HG02885 (cell line): ENCODE data around the gene NHERF2.

ENCODE experiments used
- ATAC-seq: cut with Tn5 transposase; IDR thresholded peaks from one replicate; pipeline ENCODE4 v1.9.1; 2021; ENCODE audit warnings: mild to moderate bottlenecking; ENCODE audit not compliant: unreplicated experiment, poor library complexity

NHERF2 gene

DNA sequence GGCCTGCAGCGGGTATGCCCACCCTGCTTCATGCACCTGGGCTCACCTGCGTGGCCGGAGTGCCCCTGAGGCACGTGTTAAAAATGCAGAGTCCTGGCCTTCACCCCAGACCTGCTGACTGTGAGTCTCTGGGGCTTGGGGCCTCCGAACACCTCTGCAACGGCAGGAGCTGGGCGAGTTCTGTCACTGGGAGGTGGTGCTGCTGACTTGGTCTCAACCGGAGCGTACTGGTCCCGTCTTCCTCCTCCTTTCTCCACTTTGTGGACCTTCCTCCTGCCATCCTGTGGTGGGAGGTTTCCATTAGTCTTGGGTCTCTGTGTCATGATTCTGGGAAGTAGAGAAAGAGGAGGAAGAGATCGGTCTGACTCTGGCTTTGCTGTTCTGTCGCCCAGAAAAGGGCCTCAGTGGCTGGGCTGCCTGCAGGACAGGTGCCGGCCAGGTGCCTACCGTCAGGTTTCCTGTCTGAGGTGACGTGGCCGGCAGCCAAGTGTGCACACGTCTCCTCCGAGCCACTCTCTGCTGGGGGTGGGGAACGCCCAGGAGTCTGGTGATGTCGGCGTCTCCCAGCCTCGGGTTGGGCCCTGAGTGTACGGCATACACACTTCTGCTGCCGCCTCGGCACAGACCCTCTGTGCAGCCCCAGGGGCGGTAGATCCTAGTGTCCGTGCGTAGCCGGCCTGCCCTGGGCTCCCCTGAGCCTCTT, 28.0 kb downstream of the NHERF2 start:
- no peak for ATAC-seq

DNA sequence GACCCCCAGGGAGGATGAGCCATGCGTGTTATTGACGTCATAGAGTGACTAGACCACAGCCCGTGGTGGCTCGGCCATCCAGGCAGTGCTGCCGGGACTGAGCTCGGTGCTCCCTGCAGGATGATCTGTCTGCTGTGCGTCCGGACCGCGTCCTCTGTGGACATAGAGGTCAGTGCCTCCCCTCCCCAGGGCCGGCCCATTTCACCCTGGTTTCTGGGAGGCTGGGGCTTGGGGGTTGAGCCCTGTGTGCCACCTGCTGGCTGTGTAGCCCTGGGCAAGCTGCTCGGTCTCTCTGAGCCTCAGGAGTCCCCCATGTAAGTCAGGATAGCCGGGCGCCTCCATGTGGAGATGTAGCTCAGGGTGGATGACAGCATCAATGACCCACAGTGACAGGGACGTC, 29.4 kb downstream of the NHERF2 start:
- no peak for ATAC-seq

DNA sequence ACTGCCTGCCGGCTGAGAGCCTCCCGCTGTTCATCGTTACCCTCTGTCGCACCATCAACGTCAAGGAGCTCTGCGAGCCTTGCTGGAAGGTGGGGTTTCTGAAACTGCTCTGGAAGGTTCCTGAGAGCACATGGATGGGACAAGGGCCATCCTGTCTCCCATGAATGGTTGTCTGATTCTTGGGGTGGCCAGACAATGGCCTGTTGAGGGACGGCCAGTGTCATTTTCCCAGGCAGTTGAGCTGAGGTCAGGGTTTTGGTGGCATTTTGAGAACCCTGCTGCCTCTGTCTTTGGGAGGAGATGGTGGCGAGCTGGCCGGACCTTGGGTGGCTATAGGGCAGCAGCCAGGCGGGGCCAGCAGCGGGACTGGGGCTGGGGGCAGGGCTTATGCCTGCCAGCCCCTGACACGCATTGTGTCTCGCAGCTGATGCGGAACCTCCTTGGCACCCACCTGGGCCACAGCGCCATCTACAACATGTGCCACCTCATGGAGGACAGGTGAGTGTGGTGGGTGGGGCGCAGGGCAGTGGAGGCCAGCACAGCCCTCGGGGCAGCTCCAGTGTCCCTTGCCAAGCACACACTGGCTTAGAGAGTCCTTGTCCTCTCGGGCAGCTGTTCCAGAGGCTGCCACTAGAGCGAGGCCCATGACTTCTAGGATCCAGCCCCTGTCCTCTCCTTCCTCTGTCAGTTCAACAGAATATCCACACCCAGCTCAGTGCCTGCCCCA, 30.1 kb downstream of the NHERF2 start:
- no peak for ATAC-seq

DNA sequence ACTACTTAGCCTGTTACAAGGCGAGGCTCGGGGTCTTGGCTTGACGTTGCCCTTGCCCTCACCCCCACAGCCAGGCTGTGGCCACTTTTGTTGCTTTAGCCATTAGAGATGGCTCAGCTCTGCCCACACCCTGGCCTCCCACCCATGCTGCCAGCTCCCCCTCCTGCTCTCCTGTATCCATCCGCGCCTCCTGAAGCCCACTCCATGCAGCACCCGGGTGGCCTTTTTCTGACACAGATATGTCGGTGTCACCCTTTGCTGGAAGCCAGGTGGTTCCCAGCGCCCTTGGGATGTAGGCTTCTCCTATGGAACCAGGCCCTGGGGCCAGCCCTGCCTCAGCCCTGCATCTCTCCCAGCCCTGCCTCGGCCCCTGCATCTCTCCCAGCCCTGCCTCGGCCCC, 30.7 kb downstream of the NHERF2 start:
- ATAC-seq = no peak

DNA sequence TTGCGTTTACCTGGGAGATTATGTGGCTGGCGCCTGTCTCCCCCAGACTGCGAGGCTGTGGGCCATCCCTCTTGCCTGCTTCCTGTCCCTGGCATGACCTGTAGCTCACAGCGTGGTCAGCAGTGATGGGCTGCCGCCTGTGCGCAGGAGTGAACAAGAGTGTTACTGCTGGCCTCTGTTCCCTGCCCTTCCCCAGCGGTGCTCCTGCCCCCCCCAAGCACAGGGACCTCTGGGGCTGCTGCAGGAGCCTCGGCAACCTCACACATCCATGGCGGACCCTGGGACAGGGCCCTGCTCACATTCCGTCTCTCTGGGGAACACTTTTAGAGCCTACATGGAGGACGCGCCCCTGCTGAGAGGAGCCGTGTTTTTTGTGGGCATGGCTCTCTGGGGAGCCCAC, 31.7 kb downstream of the NHERF2 start:
- no peak for ATAC-seq

DNA sequence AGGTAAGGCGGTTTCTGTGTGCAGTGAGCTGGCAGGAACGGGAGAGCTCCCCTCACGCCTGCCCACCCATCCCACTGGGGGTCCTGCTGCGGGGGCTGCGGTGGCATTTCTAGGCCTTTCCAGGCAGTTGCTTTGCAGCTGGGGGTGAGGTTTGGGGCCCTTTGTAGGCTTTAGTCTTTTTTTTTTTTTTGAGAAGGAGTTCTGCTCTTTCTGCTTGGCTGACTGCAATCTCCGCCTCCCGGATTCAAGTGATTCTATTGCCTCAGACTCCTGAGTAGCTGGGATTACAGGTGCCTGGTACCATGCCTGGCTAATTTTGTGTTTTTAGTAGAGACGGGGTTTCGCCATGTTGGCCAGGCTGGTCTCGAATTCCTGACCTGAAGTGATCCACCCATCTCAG, 32.2 kb downstream of the NHERF2 start:
- ATAC-seq = no peak

DNA sequence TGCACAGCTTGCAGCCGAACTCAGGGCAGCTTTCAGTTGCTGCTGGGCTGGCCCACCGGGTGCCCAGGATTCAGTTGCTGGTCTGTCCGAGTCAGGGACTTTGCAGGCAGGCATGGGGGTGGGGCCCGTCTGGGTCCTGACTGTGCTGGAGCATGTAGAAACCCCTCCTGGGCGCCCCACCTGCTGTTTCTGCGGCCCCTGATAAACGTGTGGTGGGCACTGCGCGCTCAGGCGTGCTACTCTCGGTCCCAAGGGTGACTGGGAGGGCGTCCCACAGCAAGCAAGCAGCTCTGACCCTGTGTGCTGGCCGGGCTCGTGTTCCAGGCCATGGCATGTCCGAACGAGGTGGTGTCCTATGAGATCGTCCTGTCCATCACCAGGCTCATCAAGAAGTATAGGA, 33.6 kb downstream of the NHERF2 start:
- no peak for ATAC-seq

DNA sequence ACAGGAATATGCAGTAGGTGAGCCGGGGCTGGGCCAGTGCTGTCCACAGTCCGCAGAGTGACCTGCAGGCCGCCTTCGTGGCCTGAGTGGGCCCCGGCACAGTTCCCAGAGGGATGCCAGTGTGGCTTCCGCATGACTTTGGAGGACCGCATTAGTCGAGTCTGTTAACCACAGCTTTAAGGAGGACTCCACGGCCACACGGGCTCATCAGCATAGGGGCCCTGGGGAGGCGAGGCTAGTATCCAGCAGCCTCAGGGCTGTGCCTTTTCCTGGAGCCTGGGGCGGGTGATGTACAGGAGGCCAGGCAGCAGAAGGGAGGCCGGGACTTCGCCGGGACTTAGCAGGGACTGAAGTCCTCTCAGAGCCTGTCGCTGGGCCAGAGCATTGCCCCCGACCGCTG, 34.3 kb downstream of the NHERF2 start:
- ATAC-seq = no peak

DNA sequence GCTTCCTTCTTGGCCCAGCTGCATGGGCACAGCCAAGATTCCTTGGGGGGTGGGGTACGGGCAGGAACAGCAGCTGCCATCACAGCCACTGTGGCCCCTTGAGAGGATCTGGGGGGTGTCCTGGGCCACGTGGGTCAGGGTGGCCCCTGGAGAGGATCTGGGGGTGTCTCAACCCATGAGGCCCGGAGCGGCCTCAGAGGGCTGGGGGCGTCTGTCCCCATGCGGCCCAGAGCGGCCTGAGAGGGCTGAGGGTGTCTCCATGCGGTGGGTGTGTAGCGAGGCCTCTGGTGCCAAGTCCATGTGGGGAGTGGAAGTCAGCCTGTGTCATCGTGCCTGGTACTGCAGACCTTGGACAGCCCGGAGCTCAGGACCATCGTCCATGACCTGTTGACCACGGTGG, 34.8 kb downstream of the NHERF2 start:
- ATAC-seq = no peak

DNA sequence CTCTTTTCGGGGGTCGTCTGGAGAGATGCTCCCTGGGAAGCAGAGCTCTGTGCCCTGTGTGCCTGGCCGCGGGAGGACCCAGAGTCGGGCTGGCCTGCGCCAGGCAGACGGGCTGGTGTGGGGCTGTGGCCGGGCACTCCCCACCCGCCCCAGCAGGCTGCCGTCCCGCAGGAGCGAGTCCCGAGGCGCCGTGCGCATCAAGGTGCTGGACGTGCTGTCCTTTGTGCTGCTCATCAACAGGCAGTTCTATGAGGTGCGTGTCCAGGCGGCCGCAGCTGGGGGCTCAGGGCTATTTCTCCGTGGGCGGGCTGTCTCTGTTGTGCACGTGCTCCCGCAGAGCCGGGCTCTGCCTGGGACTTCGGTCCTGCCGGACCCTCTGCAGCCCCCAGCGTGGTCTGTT, 36.1 kb downstream of the NHERF2 start:
- ATAC-seq = no peak

DNA sequence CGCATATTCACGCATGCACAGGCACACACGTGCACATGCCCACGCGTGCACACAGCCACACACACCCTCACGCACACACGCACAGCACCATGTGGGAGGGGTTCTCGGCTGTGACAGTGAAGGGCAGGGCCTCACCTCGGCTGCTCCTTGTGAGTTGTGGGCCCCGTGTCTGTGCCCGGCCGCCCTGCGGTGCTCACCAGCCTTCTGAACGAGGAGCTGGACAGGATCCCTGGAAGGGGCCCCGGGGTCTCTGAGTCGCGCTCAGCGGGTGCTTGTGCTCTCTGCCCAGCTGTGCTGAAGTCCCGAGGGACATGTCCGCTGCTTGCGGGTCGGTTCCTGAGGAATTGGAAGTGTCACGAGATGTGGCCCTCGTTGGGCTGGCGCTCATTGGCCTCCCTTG, 37.2 kb downstream of the NHERF2 start:
- no peak for ATAC-seq

DNA sequence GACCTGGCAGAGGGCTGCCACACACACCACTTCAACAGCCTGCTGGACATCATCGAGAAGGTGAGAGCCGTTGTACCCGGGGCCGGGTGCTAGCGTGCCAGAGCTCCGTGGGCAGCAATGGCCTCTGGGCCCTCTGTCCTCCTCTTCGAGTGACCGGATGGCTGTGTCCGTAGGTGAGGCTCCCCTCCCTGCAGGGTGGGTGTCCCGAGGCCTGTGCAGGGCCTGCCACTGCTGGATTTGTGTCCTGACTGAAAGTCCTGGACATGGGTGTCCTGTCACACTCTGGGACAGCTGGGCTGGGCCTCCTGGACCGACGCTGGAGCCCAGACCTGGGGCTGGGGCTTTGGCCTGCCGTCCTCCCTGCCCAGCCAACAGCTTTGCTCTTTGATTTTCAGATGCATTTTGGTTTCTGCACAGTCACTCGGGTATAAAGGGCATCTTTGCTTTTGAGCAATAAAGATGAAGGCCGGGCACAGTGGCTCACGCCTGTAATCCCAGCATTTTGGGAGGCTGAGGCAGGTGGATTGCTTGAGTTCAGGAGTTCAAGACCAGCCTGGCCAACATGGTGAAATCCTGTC, 37.8 kb downstream of the NHERF2 start:
- ATAC-seq = no peak

DNA sequence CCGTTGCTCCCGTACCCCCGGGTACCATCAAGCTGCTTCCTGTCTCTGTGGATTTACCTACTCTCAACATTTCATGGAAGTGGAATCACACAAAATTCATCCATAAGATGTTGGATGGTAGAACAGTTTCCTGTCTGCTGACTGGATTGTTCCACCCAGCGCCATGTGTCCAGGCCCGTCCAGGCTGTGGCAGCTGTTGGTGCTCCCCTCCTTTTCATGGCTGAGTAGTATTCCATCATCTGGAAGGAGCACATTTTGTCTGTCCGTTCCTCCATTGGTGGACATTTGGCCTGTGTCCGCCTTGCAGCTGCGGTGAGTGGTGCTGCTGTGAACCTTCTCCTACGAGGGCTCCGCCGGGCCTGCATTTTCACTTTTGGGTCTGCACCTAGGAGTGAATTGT, 39.4 kb downstream of the NHERF2 start:
- no peak for ATAC-seq

DNA sequence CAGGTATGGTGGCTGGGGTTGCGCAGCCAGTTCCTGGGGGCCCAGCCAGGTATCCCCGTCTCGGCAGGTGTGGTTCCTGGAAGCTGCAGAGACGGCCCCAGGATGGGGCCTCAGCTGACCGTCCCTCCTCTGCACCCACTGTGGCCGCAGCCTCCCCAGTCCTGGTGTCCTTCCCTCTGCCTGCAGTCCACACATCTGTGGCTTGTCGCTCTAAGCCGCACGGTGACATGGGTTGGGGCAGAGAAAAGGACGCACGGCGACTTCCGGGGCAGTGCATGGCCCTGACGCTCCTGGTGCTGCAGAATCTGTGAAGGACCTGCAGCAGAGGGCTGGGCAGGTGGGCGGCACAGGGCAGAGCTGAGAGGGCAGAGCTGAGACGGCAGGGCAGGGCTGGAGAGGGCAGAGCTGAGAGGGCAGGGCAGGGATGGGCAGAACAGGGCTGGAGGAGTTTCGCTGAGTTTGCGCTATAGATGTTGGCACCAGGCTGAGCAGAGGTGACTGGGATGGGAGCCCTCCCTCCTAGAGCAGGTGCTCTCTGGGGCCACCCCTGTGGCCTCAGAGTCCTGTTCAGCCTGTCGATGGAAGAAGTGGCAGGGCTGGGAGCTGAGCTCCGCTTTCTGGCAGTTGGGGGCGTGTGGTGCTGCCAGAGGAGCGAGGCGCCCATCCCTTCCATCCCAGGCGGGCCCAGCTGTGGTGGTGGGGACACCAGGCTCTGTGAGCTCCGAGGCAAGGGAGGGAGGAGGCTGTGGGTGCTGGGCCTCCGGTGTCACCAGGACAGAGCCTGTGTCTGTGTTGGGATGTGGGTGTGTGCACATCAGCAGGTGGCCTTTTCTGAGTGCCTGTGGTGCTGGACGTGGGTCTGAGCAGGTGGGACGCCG, 44.1 kb downstream of the NHERF2 start:
- ATAC-seq = no peak

DNA sequence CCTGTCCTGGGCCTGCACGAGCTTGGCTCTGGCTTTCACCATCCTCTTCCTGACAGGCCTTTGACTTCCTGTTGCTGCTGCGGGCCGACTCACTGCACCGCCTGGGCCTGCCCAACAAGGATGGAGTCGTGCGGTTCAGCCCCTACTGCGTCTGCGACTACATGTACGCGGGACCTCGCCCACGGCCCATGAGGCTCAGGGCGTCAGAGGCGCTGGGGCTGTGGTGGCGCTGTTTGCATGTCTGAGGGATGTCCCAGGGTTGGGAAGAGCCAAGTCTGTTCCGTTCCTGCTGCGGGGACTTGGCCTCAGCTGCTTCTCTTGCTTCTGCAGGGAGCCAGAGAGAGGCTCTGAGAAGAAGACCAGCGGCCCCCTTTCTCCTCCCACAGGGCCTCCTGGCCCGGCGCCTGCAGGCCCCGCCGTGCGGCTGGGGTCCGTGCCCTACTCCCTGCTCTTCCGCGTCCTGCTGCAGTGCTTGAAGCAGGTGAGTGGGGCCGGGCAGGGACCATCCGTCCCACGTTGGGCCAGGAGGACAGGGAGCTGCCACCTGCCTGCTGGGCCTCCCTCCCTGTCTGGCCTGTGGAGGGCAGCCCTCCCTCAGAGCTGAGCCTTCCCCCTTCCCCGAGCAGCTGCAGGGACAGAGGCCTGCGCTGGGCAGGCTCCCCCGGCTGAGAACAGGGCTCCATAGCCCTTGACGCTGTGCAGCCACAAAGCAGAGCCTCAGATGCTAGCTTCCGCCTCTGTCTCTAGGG, 44.9 kb downstream of the NHERF2 start:
- no peak for ATAC-seq

DNA sequence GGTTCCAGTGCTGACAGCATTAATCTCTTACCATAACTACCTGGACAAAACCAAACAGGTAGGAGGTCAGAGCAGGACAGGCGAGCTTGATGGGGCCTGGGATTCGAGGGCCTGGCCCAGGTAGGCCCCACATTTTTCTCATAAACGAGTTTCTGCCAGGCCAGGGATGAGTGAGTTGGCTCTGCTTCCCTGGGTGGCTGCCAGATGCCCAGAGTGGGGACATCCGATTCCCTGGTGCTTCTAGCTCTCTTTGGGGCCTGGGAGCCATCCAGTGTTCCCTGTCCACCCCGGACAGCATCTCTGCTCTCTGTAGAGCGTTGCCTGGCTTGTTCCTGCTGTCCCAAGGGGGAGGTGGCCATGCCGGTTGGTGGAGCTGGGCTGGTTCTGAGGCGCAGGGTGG, 46.2 kb downstream of the NHERF2 start:
- ATAC-seq = no peak

DNA sequence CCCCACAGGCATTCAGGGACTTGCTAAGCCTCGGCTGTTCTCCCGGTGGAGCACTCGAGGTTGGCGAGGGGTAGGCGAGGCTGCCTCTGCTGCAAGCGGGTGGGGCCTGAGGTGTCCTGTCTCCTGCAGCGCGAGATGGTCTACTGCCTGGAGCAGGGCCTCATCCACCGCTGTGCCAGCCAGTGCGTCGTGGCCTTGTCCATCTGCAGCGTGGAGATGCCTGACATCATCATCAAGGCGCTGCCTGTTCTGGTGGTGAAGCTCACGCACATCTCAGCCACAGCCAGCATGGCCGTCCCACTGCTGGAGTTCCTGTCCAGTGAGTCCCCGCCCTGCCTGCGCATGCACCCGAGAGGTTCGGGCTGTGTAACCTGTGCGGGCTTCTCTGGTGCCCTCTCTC, 47.4 kb downstream of the NHERF2 start:
- no peak for ATAC-seq

DNA sequence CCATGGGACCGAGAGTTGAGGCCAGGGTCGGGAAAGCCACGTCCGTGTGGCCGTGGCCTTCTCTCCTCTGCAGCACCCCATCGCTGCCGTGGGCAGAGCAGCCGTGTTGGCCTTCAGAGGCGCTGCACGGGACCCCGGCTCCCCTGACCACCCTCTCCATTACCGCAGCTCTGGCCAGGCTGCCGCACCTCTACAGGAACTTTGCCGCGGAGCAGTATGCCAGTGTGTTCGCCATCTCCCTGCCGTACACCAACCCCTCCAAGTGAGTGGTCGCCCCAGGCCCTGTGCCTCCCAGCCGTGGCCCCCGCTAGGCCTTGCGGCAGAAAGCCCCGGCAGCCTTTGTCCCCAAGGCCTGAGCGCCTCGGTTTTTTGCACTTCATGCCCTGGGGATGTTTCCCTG, 48.9 kb downstream of the NHERF2 start:
- no peak for ATAC-seq

DNA sequence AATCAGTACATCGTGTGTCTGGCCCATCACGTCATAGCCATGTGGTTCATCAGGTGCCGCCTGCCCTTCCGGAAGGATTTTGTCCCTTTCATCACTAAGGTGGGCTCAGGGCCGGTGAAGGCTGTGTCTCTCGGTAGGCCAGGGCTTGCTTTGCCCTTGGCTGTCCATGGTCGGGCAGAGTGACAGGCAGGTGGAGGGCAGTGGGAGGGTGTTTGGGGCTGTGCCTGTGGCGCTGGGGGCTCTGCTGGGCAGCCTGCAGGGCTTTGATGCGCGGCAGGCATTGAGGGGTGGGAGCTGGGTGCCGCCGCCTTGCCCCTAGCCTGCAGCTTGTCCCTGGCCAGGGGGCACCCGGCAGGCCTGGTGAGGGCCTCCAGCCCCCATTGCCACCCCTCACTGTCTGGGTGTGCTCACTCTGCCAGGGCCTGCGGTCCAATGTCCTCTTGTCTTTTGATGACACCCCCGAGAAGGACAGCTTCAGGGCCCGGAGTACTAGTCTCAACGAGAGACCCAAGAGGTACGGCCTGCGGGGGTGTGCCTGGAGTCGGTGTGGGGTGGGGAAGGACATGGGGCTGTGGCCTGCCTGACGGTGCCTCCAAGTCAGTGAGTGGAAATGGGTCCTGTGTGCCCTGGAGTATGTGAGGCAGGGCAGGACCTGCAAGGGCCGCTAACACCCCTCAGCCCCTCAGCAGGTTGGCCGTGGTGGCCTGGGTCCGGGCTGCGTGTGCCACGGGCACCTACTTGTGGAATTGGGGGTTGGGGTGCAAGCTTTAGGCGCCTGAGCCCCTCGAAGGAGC, 49.6 kb downstream of the NHERF2 start:
- no peak for ATAC-seq
